SK-N-SH (cell line): ENCODE results near the gene UBE2E2. TPM values are rescaled to one million over a fixed set of nuclear protein-coding genes. Genes with fewer than 3 reads are reported as not detected.

Experiments
- CTCF ChIA-PET: fragments of 300-600, 350-600 bp; formaldehyde crosslinking; extraction: SDS; loops from one replicate; lab custom pipeline; 2021; lab: Yijun Ruan, JAX
- POLR2A ChIA-PET: fragments of 350-600 bp; sonication (Branson Sonifier 250); formaldehyde crosslinking; extraction: SDS; loops from one replicate; lab custom pipeline; 2020; ENCODE audit warnings: antibody characterized with exemption, inconsistent platforms; lab: Yijun Ruan, JAX
- DNase-seq: peaks from one replicate; pipeline ENCODE4 v3.0.0; 2012
- H2AFZ ChIP-seq: fragments of 200-600 bp; sonication (generic); 2 replicates; pipeline ENCODE4 v1.8.1; 2016; ENCODE audit warnings: antibody characterized with exemption, mild to moderate bottlenecking, low read depth
- H3F3A ChIP-seq: fragments of 200-600 bp; sonication (generic); replicated peaks from 2 replicates; pipeline ENCODE3; 2016; ENCODE audit warnings: antibody characterized with exemption, mild to moderate bottlenecking; ENCODE audit not compliant: insufficient read depth
- H3K27ac ChIP-seq, 2 experiments: fragments of 200-500 bp in 1 of 2; fragments of 200-600 bp in 1 of 2; sonication (Bioruptor generic) in 1 of 2; sonication (generic), shearing (Covaris generic) in 1 of 2; 2 replicates each; pipeline versions ENCODE4 v1.5.1 to v1.6.1; 2014 to 2016; ENCODE audit warnings: low read depth in 2 of 2, inconsistent platforms in 1 of 2, low read length in 1 of 2, mild to moderate bottlenecking in 1 of 2, mixed read lengths in 1 of 2
- H3K27me3 ChIP-seq: fragments of 200-600 bp; sonication (generic), shearing (Covaris generic); 2 replicates; pipeline ENCODE4 v1.6.1; 2016; ENCODE audit warnings: mixed run types; ENCODE audit not compliant: insufficient read depth
- H3K36me3 ChIP-seq, 2 experiments: fragments of 200-500 bp in 1 of 2; fragments of 200-600 bp in 1 of 2; sonication (Bioruptor generic) in 1 of 2; sonication (generic) in 1 of 2; replicated peaks in 1 of 2; 2 replicates each; pipeline versions ENCODE3 to v1.5.1; 2014 to 2016; ENCODE audit warnings: low read length in 1 of 2, mild to moderate bottlenecking in 1 of 2; ENCODE audit not compliant: insufficient read depth in 2 of 2, control insufficient read depth in 1 of 2
- H3K4me1 ChIP-seq, 2 experiments: fragments of 200-500 bp in 1 of 2; fragments of 200-600 bp in 1 of 2; sonication (Bioruptor generic) in 1 of 2; sonication (generic), shearing (Covaris generic) in 1 of 2; 2 replicates each; pipeline versions ENCODE4 v1.5.1 to v1.6.1; 2014 to 2016; ENCODE audit warnings: low read depth in 1 of 2, low read length in 1 of 2, mixed run types in 1 of 2; ENCODE audit not compliant: insufficient read depth in 2 of 2, control insufficient read depth in 1 of 2
- H3K4me2 ChIP-seq: fragments of 200-600 bp; sonication (generic), shearing (Covaris generic); 2 replicates; pipeline ENCODE4 v1.6.1; 2017; ENCODE audit warnings: mixed run types
- H3K4me3 ChIP-seq, 2 experiments: fragments of 200-500 bp in 1 of 2; fragments of 200-600 bp in 1 of 2; sonication (Bioruptor generic) in 1 of 2; sonication (generic), shearing (Covaris generic) in 1 of 2; 2 replicates each; pipeline versions ENCODE4 v1.5.1 to v1.8.1; 2014 to 2016; ENCODE audit warnings: low read depth in 2 of 2, inconsistent platforms in 1 of 2, low read length in 1 of 2, mild to moderate bottlenecking in 1 of 2, mixed read lengths in 1 of 2, moderate library complexity in 1 of 2
- H3K79me2 ChIP-seq: fragments of 200-600 bp; sonication (generic); 2 replicates; pipeline ENCODE4 v1.8.1; 2017; ENCODE audit warnings: mild to moderate bottlenecking; ENCODE audit not compliant: insufficient read depth
- H3K9ac ChIP-seq: fragments of 200-600 bp; sonication (generic); 2 replicates; pipeline ENCODE4 v1.6.1; 2017; ENCODE audit warnings: mixed run types
- H3K9me2 ChIP-seq: fragments of 200-600 bp; sonication (generic); 2 replicates; pipeline ENCODE4 v1.6.1; 2017; ENCODE audit warnings: mixed run types
- H3K9me3 ChIP-seq: fragments of 200-600 bp; sonication (generic); 2 replicates; pipeline ENCODE4 v1.6.1; 2017; ENCODE audit warnings: mixed run types, mild to moderate bottlenecking, moderate library complexity
- H4K20me1 ChIP-seq: fragments of 200-600 bp; sonication (generic); 2 replicates; pipeline ENCODE4 v1.6.1; 2017; ENCODE audit warnings: mild to moderate bottlenecking, mixed run types; ENCODE audit not compliant: insufficient read depth
- CTCF ChIP-seq: fragments of 200-600 bp; sonication (generic); IDR thresholded peaks from 2 replicates; pipeline ENCODE4 v1.6.1; 2017; ENCODE audit warnings: antibody characterized with exemption, mild to moderate bottlenecking, moderate library complexity
- EP300 ChIP-seq, 2 experiments: IDR thresholded peaks; 2 replicates each; pipeline versions ENCODE4 v1.4.0 to v1.6.1; 2012; ENCODE audit warnings: borderline replicate concordance in 1 of 2, low read depth in 1 of 2, low read length in 1 of 2
- EZH2phosphoT487 ChIP-seq: fragments of 200-600 bp; sonication (generic); IDR thresholded peaks from 2 replicates; pipeline ENCODE4 v1.6.1; 2017; ENCODE audit warnings: low read depth, mixed run types, mild to moderate bottlenecking, antibody characterized with exemption, moderate library complexity, borderline replicate concordance
- GATA2 ChIP-seq: sonication (generic); formaldehyde crosslinking; IDR thresholded peaks from 2 replicates; pipeline ENCODE4 v1.5.0; 2020; ENCODE audit warnings: mild to moderate bottlenecking, missing genetic modification reagents
- MAX ChIP-seq: IDR thresholded peaks from 2 replicates; pipeline ENCODE4 v1.4.0; 2012; ENCODE audit warnings: low read depth
- RAD21 ChIP-seq: IDR thresholded peaks from 2 replicates; pipeline ENCODE4 v1.6.1; 2012; ENCODE audit warnings: mild to moderate bottlenecking, low read length
- RCOR1 ChIP-seq: fragments of 150-350 bp; IDR thresholded peaks from 2 replicates; pipeline ENCODE4 v1.6.1; 2017; ENCODE audit warnings: antibody characterized with exemption, low read length
- REST ChIP-seq: IDR thresholded peaks from 2 replicates; pipeline ENCODE4 v1.6.1; 2012; ENCODE audit warnings: mild to moderate bottlenecking, low read depth, low read length, moderate library complexity
- SMC3 ChIP-seq: IDR thresholded peaks from 2 replicates; pipeline ENCODE4 v1.6.1; 2012; ENCODE audit warnings: low read depth, low read length, improper control_type of control experiment
- TAF1 ChIP-seq: IDR thresholded peaks from 2 replicates; pipeline ENCODE4 v1.6.1; 2012; ENCODE audit warnings: low read depth, mild to moderate bottlenecking, low read length, moderate library complexity, borderline replicate concordance
- YY1 ChIP-seq: IDR thresholded peaks from 2 replicates; pipeline ENCODE4 v1.4.0; 2012; ENCODE audit warnings: low read depth, mild to moderate bottlenecking
- ZBTB33 ChIP-seq: IDR thresholded peaks from 2 replicates; pipeline ENCODE4 v1.4.0; 2012; ENCODE audit warnings: low read depth, borderline replicate concordance
- WGBS: methylation state at CpG from one replicate; pipeline ENCODE4 v1.1.6; 2017; ENCODE audit warnings: low lambda C conversion rate; 5-methylcytosine and 5-hydroxymethylcytosine counted together
- polyA plus RNA-seq, 3 experiments: library from polyadenylated mRNA; depleted of rRNA; stranded (reverse); fragments of >200 nt; gene quantifications; 2 replicates each; pipeline ENCODE4 v1.2.3, GENCODE V29; 2012

Gene UBE2E2
- polyA plus RNA-seq, 1 of the 3 experiments (the other 2 are of a cell fraction): 46.4 TPM

GRCh38 chr3:23455084-23455483, 252.0 kb downstream of the UBE2E2 start (continued):
- TF ChIP-seq CTCF: no peak
- no peak for TF ChIP-seq RAD21
- no peak for TF ChIP-seq MAX
- TF ChIP-seq ZBTB33: no peak
- no peak for TF ChIP-seq GATA2 (CRISPR knock-in tag)
- TF ChIP-seq SMC3: no peak

- POLR2A ChIA-PET: no interaction called here
- no peaks in the 10 kb centered on the region for H3K9me3 ChIP-seq
- 79% methylated on average over 2 of the region's 2 CpGs for WGBS
Observed at GRCh38 chr3:23455775-23456174, 252.6 kb downstream of the UBE2E2 start.

More at GRCh38 chr3:23455775-23456174, 252.6 kb downstream of the UBE2E2 start:
- TF ChIP-seq YY1: no peak
- TF ChIP-seq TAF1: no peak
- TF ChIP-seq RCOR1: no peak
- no peak for TF ChIP-seq EZH2phosphoT487
- TF ChIP-seq CTCF: no peak
- TF ChIP-seq EP300 (IDR thresholded peaks at IDR 0.05; ENCODE audit: borderline replicate concordance in 1 of 2, low read depth in 1 of 2, low read length in 1 of 2): no peak
- no peak for TF ChIP-seq RAD21
- no peak for TF ChIP-seq REST
- no peaks in the 10 kb centered on the region for H3K9me2 ChIP-seq
- H4K20me1 ChIP-seq: no peaks in the 10 kb centered on the region
- peaks cover 9% of the 10 kb centered on the region for H3K79me2 ChIP-seq
- no peak overlapping the region for H3K9ac ChIP-seq
- H3K27me3 ChIP-seq: no peaks in the 10 kb centered on the region
- no peak overlapping the region for H3K4me2 ChIP-seq
- DNase-seq: no peak
- H3F3A ChIP-seq: no peaks in the 10 kb centered on the region
- no peaks in the 10 kb centered on the region for H3K36me3 ChIP-seq
- CTCF ChIA-PET: no interaction called here
- peaks cover 0 to 5% of the 10 kb centered on the region in 2 experiments; a peak in 2 of 4 replicates for H3K4me1 ChIP-seq
- no peak overlapping the region for H3K4me3 ChIP-seq
- H2AFZ ChIP-seq: no peak overlapping the region
- no peak overlapping the region for H3K27ac ChIP-seq
